Left hindlimb (tissue), 1 donor: ENCODE measurements around the gene GPS1.

Experiments
- DNase-seq: peaks from one replicate; pipeline ENCODE4 v3.0.0-alpha.2; 2018

The GPS1 gene

GRCh38 chr17:82092628-82092994, 40.9 kb downstream of the GPS1 start:
- DNase-seq = no peak

GRCh38 chr17:82092995-82093751, 41.5 kb downstream of the GPS1 start:
- DNase-seq = peak; percentile 30

- DNase-seq = peak; percentile 18
These were observed 43.5 kb downstream of the GPS1 start for GRCh38 chr17:82094931-82095776.

GRCh38 chr17:82095777-82096708, 44.3 kb downstream of the GPS1 start:
- peak; percentile 49 for DNase-seq

- DNase-seq = no peak
These were observed 45.0 kb downstream of the GPS1 start for GRCh38 chr17:82096709-82097183.

- DNase-seq = peak; percentile 59
These were observed 45.7 kb downstream of the GPS1 start for GRCh38 chr17:82097184-82097918.

GRCh38 chr17:82097919-82098168, 46.1 kb downstream of the GPS1 start:
- no peak for DNase-seq

- DNase-seq = peak; percentile 97
These were observed 46.7 kb downstream of the GPS1 start, which contains the start of gene FASN for GRCh38 chr17:82098169-82098938. TSS of gene FASN (minus strand) at chr17:82098236. CDS start at chr17:82096445, 1,791 bp downstream.

- no peak for DNase-seq
These were observed 47.5 kb downstream of the GPS1 start for GRCh38 chr17:82098939-82099763.

GRCh38 chr17:82100502-82101298, 49.0 kb downstream of the GPS1 start:
- DNase-seq = peak; percentile 33

GRCh38 chr17:82101301-82101715, 49.6 kb downstream of the GPS1 start:
- DNase-seq = no peak

- peak; percentile 33 for DNase-seq
These were observed 50.3 kb downstream of the GPS1 start for GRCh38 chr17:82101767-82102679.

GRCh38 chr17:82103553-82104451, 52.1 kb downstream of the GPS1 start:
- peak; percentile 53 for DNase-seq

GRCh38 chr17:82104797-82105416, 53.2 kb downstream of the GPS1 start:
- no peak for DNase-seq

- DNase-seq = peak; percentile 42
These were observed 53.8 kb downstream of the GPS1 start for GRCh38 chr17:82105417-82105881.

- peak; percentile 66 for DNase-seq
These were observed 54.4 kb downstream of the GPS1 start for GRCh38 chr17:82105882-82106687.
